Measurements from ENCODE around the gene PTPRR.

- TF ChIP-seq CTCF (conservative IDR thresholded peaks at IDR 0.05; ENCODE audit: low read length) (no peak), EZH2phosphoT487 (IDR thresholded peaks at IDR 0.05; ENCODE audit: borderline replicate concordance, low read depth, low read length) (no peak)
Measured at GRCh38 chr12:70907412-70907811, 13.1 kb downstream of the PTPRR start.
